Measurements from ENCODE around the gene LHX3. TPM values are rescaled to one million over a fixed set of nuclear protein-coding genes. Genes with fewer than 3 reads are reported as not detected.

Gene LHX3
- total and polyA plus RNA-seq, 2 of the 4 experiments (the other 2 are of a cell fraction), result not detected

- Histone ChIP-seq H3K4ac (ENCODE audit: low read depth, low read length) (no peak overlapping the region), H4K91ac (ENCODE audit: insufficient read depth, low read depth, low read length) (no peak overlapping the region), H2BK20ac (ENCODE audit: low read depth, low read length) (no peak overlapping the region), H2AK5ac (ENCODE audit: low read depth, low read length) (no peak overlapping the region), H4K20me1 (ENCODE audit: insufficient read depth, low read length) (no peaks in the 10 kb centered on the region), H3K23ac (ENCODE audit: low read depth, low read length) (no peak overlapping the region), H3K4me1 (ENCODE audit: control insufficient read depth, insufficient read depth, low read length) (peaks cover 5% of the 10 kb centered on the region), H4K8ac (ENCODE audit: low read depth in 2 of 2, low read length in 2 of 2) (no peak overlapping the region), H3K9me3 (ENCODE audit: control insufficient read depth, insufficient read depth, low read length) (no peaks in the 10 kb centered on the region), H3K18ac (ENCODE audit: low read depth, low read length) (no peak overlapping the region), H3K14ac (replicated peaks; ENCODE audit: low read depth, low read length) (no peak overlapping the region), H3K56ac (ENCODE audit: extremely low read depth, insufficient read depth, low read length) (no peak overlapping the region), H3K79me1 (ENCODE audit: low read depth in 1 of 2, low read length in 2 of 2) (no peaks in the 10 kb centered on the region), H3K36me3 (ENCODE audit: control insufficient read depth, insufficient read depth, low read length) (no peaks in the 10 kb centered on the region), H3K9ac (ENCODE audit: low read depth, low read length) (no peak overlapping the region), H3K27ac (ENCODE audit: insufficient read depth, low read length) (no peak overlapping the region), H3K9me1 (ENCODE audit: insufficient read depth, low read length) (no peaks in the 10 kb centered on the region), H2BK15ac (ENCODE audit: low read depth, low read length) (no peak overlapping the region), H3K27me3 (ENCODE audit: control insufficient read depth, insufficient read depth, low read length) (peaks cover 49% of the 10 kb centered on the region), H2BK5ac (ENCODE audit: low read depth, low read length, poor library complexity, severe bottlenecking) (no peak overlapping the region), H2BK120ac (ENCODE audit: low read depth, low read length) (no peak overlapping the region), H4K5ac (ENCODE audit: low read depth, low read length) (no peak overlapping the region), H3K4me3 (ENCODE audit: insufficient read depth, low read depth, low read length) (no peak overlapping the region), H3K4me2 (ENCODE audit: low read depth, low read length) (no peak overlapping the region), H2AK9ac (replicated peaks; ENCODE audit: low read depth, low read length, poor library complexity) (peak overlapping the region; percentile 42), H2AFZ (replicated peaks; ENCODE audit: low read length, poor library complexity) (no peak overlapping the region)
- in situ Hi-C loops (cut with MboI; ENCODE audit: low sequenced_read_pairs) (no loop called here), intact Hi-C loops (cut with micrococcal nuclease) (no loop called here), dilution Hi-C loops (cut with HindIII; ENCODE audit: low sequenced_read_pairs, unreplicated experiment) (no loop called here)
- no TSS peak for BruUV-seq (replicated peaks)
- ATAC-seq (ENCODE audit: low read depth), result no peak
- 82% methylated on average over 10 of the region's 50 CpGs; no CpG with 5 or more reads in 1 of the 2 experiments for WGBS, 2 experiments (ENCODE audit: extremely low coverage in 2 of 2, insufficient read length in 1 of 2)
- no peak for DNase-seq
- ChIA-PET CTCF (no interaction called here), POLR2A (ENCODE audit: unreplicated experiment) (no interaction called here)
- TF ChIP-seq CHD1 (IDR thresholded peaks at IDR 0.05; ENCODE audit: low read depth, low read length) (no peak), SMC3 (IDR thresholded peaks at IDR 0.05; ENCODE audit: low read depth, low read length) (no peak), CEBPB (IDR thresholded peaks at IDR 0.05; ENCODE audit: low read depth, low read length) (no peak), FOS (IDR thresholded peaks at IDR 0.05; ENCODE audit: low read depth, low read length) (no peak), MAZ (IDR thresholded peaks at IDR 0.05; ENCODE audit: borderline replicate concordance, low read depth, low read length) (no peak), RAD21 (IDR thresholded peaks at IDR 0.05; ENCODE audit: low read length) (no peak), RCOR1 (IDR thresholded peaks at IDR 0.05; ENCODE audit: insufficient replicate concordance, low read length) (no peak), RFX5 (IDR thresholded peaks at IDR 0.05; ENCODE audit: low read depth, low read length) (no peak), MAFK (IDR thresholded peaks at IDR 0.05; ENCODE audit: low read depth, low read length) (no peak), MXI1 (IDR thresholded peaks at IDR 0.05; ENCODE audit: borderline replicate concordance, low read depth, low read length) (no peak), POLR2A (IDR thresholded peaks at IDR 0.05; ENCODE audit: low read depth, low read length) (no peak), BHLHE40 (IDR thresholded peaks at IDR 0.05; ENCODE audit: low read depth, low read length) (no peak), NFE2L2 (IDR thresholded peaks at IDR 0.05; ENCODE audit: low read depth, low read length) (no peak)
- TF ChIP-seq, protein P1, sequence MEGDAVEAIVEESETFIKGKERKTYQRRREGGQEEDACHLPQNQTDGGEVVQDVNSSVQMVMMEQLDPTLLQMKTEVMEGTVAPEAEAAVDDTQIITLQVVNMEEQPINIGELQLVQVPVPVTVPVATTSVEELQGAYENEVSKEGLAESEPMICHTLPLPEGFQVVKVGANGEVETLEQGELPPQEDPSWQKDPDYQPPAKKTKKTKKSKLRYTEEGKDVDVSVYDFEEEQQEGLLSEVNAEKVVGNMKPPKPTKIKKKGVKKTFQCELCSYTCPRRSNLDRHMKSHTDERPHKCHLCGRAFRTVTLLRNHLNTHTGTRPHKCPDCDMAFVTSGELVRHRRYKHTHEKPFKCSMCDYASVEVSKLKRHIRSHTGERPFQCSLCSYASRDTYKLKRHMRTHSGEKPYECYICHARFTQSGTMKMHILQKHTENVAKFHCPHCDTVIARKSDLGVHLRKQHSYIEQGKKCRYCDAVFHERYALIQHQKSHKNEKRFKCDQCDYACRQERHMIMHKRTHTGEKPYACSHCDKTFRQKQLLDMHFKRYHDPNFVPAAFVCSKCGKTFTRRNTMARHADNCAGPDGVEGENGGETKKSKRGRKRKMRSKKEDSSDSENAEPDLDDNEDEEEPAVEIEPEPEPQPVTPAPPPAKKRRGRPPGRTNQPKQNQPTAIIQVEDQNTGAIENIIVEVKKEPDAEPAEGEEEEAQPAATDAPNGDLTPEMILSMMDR (conservative IDR thresholded peaks at IDR 0.05; ENCODE audit: low read depth, low read length), result no peak
- TF ChIP-seq, protein P2, sequence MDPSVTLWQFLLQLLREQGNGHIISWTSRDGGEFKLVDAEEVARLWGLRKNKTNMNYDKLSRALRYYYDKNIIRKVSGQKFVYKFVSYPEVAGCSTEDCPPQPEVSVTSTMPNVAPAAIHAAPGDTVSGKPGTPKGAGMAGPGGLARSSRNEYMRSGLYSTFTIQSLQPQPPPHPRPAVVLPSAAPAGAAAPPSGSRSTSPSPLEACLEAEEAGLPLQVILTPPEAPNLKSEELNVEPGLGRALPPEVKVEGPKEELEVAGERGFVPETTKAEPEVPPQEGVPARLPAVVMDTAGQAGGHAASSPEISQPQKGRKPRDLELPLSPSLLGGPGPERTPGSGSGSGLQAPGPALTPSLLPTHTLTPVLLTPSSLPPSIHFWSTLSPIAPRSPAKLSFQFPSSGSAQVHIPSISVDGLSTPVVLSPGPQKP (IDR thresholded peaks at IDR 0.05; ENCODE audit: borderline replicate concordance, low read depth, low read length), result no peak
Observed at GRCh38 chr9:136251264-136252115, 46.6 kb upstream of the LHX3 start.

All from IMR-90 (cell line).